Measurements from ENCODE around the gene DLGAP1. TPM values are rescaled to one million over a fixed set of nuclear protein-coding genes. Genes with fewer than 3 reads are reported as not detected.

The DLGAP1 gene
- total RNA-seq, 1 donor from 2014 or later = 2.0 TPM

DNA sequence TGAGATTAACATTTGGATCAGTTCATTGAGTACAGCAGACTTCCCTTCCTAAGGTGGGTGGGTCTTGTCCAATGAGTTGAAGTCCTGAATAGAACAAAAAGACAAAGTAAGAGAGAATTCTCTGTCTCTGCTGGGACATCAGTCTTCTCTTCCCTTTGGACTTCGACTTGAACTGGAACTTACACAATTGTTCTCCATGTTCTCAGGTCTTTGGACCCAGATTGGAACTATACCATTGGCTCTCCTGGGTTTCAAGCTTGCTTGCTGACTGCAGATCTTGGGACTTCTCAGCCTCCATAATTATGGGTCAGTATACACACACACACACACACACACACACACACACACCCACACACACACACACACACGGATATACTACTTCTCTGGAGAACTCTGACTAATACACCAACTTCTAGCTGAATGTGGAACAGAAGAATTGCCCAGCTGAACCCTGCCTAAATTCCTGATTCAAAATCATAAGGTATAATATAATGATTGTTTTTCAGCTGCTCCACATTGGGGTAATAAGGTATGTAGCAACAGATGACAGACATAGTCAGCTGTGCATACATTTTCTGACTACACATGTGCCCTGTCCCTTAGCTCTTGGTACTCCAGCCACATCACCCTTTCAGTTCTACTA is 791.1 kb downstream of the DLGAP1 start:
- peaks cover 0 to 5% of the 10 kb centered on the region in 2 donors for H3K4me1 ChIP-seq
- no peak for DNase-seq (ENCODE audit: low spot score in 2 of 2)
- H3K27me3 ChIP-seq = no peaks in the 10 kb centered on the region
- TF ChIP-seq, protein P1, sequence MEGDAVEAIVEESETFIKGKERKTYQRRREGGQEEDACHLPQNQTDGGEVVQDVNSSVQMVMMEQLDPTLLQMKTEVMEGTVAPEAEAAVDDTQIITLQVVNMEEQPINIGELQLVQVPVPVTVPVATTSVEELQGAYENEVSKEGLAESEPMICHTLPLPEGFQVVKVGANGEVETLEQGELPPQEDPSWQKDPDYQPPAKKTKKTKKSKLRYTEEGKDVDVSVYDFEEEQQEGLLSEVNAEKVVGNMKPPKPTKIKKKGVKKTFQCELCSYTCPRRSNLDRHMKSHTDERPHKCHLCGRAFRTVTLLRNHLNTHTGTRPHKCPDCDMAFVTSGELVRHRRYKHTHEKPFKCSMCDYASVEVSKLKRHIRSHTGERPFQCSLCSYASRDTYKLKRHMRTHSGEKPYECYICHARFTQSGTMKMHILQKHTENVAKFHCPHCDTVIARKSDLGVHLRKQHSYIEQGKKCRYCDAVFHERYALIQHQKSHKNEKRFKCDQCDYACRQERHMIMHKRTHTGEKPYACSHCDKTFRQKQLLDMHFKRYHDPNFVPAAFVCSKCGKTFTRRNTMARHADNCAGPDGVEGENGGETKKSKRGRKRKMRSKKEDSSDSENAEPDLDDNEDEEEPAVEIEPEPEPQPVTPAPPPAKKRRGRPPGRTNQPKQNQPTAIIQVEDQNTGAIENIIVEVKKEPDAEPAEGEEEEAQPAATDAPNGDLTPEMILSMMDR (IDR thresholded peaks at IDR 0.05) = no peak
- no peaks in the 10 kb centered on the region for H3K9me3 ChIP-seq
- intact Hi-C loops (cut with DNase I) = no loop called here
- no peaks in the 10 kb centered on the region for H3K36me3 ChIP-seq
- no peak overlapping the region for H3K4me3 ChIP-seq
- no peak overlapping the region for H3K27ac ChIP-seq

DNA sequence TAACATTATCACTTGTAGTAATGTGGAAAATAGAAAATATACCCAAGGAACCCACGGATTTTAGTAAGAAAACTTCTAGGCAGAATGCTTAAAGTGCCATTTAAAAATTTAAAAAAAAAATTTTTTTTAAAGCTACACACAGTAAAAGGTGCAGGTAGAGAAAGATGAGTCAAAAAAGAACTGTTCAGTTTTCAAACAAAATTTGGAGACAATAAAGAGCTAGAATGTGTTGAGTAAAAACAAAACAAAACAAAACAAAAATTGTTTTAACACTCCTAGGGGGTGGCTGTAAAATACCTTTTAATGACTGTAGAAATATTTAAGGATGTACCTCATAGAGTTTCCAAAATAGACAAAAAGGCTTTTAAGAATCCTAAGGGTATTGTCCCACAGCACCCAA is 793.1 kb downstream of the DLGAP1 start:
- Histone ChIP-seq H3K27me3 (no peaks in the 10 kb centered on the region), H3K36me3 (no peaks in the 10 kb centered on the region), H3K4me3 (no peak overlapping the region), H3K9me3 (no peaks in the 10 kb centered on the region), H3K27ac (no peak overlapping the region), H3K4me1 (peaks cover 0 to 5% of the 10 kb centered on the region in 2 donors)
- TF ChIP-seq, protein P1 (IDR thresholded peaks at IDR 0.05) = no peak
- DNase-seq (ENCODE audit: low spot score in 2 of 2) = no peak
- intact Hi-C loops (cut with DNase I) = no loop called here

DNA sequence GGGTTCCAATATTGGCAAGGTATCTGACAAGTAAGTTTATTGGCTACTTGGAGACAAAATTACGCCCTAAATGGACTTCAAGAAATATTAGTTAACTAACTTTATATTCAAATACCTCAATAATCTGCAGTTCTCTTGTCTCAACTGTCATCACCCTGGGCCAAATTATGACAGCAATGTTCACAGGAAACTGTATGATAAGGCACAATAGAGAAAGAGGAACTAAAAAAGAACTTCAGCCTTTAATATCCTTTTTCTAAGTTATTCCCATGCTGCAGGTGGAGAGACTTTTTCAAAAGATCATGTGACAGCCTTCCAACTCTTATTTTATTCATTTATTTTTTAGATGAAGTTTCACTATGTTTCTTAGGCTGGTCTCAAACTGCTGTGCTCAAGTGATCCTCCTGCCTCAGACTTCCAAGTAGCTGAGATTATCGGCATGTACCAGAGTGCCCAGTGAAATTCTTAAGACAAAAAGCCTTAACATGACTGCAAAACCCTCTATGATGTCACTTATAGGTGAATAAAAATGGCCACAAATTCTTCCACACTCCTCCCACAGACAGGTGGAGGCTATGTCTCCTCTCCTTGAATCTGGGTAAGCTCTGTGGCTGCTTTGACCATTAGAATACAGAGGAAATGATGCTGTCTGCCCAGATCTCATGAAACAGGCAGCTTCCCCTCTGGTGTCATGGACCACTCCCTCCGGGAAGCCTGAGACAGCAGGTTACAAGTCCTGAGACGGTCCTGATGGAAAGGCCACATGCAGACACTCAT is 794.2 kb downstream of the DLGAP1 start:
- no peak for DNase-seq (ENCODE audit: low spot score in 2 of 2)
- no peak overlapping the region for H3K4me3 ChIP-seq
- TF ChIP-seq, protein P1 (IDR thresholded peaks at IDR 0.05) = no peak
- peaks cover 0 to 3% of the 10 kb centered on the region in 2 donors for H3K4me1 ChIP-seq
- intact Hi-C loops (cut with DNase I) = no loop called here
- H3K36me3 ChIP-seq = no peaks in the 10 kb centered on the region
- H3K27me3 ChIP-seq = no peaks in the 10 kb centered on the region
- no peaks in the 10 kb centered on the region for H3K9me3 ChIP-seq
- H3K27ac ChIP-seq = no peak overlapping the region

DNA sequence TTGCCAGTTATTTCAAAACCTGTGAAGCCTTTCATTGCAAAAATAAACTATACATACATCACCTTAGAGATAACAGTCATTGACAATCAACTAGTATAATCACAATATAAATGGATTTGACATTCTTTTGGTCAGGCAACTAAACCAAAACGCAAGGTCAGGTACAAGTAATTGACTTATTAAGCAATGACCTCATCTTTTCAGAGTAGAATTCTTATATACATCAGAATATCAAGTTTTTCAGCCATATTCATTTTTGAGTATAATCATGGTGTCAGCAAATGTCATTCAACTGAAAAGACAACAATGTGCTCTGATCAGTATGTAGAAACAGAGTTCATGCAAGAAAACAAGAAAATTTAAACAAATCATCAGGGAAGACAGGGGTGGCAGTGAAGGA is 796.6 kb downstream of the DLGAP1 start:
- Histone ChIP-seq H3K27me3 (no peaks in the 10 kb centered on the region), H3K36me3 (no peaks in the 10 kb centered on the region), H3K9me3 (no peaks in the 10 kb centered on the region), H3K4me1 (no peaks in the 10 kb centered on the region), H3K4me3 (no peak overlapping the region), H3K27ac (no peak overlapping the region)
- DNase-seq (ENCODE audit: low spot score in 2 of 2) = no peak
- intact Hi-C loops (cut with DNase I) = no loop called here
- TF ChIP-seq, protein P1 (IDR thresholded peaks at IDR 0.05) = no peak

DNA sequence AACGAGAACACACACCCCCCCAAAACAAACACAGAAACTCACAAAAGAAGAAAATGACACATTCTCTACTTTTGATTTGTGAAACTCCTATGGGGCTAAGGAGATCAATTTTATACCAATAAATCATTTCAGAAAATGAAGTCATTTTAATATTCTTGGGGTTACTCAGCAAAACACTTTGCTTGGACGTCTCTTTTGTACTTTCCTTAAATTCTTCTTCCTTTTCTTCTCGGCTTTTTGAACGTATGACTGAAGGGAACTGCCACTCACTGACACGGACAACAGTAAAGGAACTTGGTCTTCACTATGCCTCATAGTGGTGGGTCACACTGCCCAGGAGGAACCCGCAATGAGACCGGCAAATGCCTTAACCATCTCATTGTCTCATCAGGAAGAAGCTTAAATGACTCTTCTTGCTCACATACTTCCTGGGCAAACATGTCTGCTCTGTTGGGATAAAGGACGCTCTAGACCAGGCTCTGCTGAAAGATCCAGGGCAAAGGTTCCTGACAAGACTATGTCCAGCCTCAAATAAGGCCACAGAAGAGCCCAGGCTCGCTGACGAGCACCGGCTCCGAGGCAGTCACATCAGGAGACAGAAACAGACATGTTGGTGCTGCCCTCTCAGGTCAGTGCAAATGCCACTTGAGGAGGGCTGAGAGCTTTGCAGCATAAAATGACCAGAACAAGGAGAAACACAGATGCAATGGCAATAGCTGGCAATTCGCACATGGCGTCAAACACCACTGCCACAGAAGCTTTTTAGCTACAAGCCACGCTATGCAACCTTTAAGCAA is 799.7 kb downstream of the DLGAP1 start:
- no peak overlapping the region for H3K27ac ChIP-seq
- TF ChIP-seq, protein P1 (IDR thresholded peaks at IDR 0.05) = no peak

More for the DNA sequence above, 799.7 kb downstream of the DLGAP1 start:
- no peaks in the 10 kb centered on the region for H3K9me3 ChIP-seq
- H3K4me3 ChIP-seq = no peak overlapping the region
- peaks cover 0 to 3% of the 10 kb centered on the region in 2 donors for H3K4me1 ChIP-seq
- no peaks in the 10 kb centered on the region for H3K27me3 ChIP-seq
- no peak for DNase-seq (ENCODE audit: low spot score in 2 of 2)
- intact Hi-C loops (cut with DNase I) = no loop called here
- H3K36me3 ChIP-seq = no peaks in the 10 kb centered on the region

Data from ascending aorta (tissue), 2 donors.